KOPT-K1 (cell line): Measurements from ENCODE around the gene VTI1B.

Experiments
- H3K27ac ChIP-seq: fragments of 200-600 bp; sonication (generic); 2 replicates; pipeline ENCODE4 v1.5.1; 2016; ENCODE audit warnings: antibody characterized with exemption, mild to moderate bottlenecking, low read depth, low read length; ENCODE audit not compliant: poor library complexity, severe bottlenecking
- H3K36me3 ChIP-seq: fragments of 200-600 bp; sonication (generic); 2 replicates; pipeline ENCODE4 v1.5.1; 2017; ENCODE audit warnings: antibody characterized with exemption, mild to moderate bottlenecking, low read length, moderate library complexity; ENCODE audit not compliant: insufficient read depth
- H3K9me3 ChIP-seq: fragments of 200-600 bp; sonication (generic); 2 replicates; pipeline ENCODE4 v1.5.1; 2017; ENCODE audit warnings: antibody characterized with exemption, low read length, mild to moderate bottlenecking; ENCODE audit not compliant: insufficient read depth, poor library complexity, severe bottlenecking

The VTI1B gene

DNA sequence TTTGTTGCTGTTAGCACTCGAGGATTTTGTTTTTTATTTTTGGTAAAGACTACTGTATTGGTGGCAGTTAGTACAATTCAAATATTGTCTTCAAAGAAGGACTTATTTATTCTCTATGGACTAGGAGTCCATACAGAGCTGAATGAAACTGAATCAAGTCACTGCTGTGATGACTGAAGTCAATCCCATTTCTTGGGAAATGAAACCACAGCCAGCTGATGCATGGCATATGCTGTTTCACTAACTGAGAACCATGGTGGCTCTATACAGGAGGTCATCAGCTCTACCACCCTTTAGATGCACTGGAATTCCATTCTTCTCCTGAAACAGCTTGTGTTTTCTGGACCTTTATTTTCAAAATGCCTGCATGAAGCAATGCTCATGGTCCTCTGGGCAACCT, 22.2 kb downstream of the VTI1B start:
- H3K27ac ChIP-seq: no peak overlapping the region
- H3K36me3 ChIP-seq: peaks cover 96% of the 10 kb centered on the region
- no peaks in the 10 kb centered on the region for H3K9me3 ChIP-seq

DNA sequence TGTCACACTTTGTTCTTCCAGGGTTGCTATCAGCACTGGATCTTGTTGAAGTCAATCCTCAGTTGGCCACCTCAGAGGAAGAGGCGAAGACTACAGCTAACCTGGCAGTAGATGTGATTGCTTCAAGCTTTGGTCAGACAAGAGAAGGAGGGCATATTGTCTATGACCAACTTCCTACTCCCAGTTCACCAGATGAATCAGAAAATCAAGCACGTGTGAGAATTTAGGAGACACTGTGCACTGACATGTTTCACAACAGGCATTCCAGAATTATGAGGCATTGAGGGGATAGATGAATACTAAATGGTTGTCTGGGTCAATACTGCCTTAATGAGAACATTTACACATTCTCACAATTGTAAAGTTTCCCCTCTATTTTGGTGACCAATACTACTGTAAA, 23.7 kb downstream of the VTI1B start:
- Histone ChIP-seq H3K36me3 (peaks cover 95% of the 10 kb centered on the region), H3K9me3 (no peaks in the 10 kb centered on the region), H3K27ac (no peak overlapping the region)

GRCh38 chr14:67650151-67650550, 24.3 kb downstream of the VTI1B start:
- no peaks in the 10 kb centered on the region for H3K9me3 ChIP-seq
- peaks cover 95% of the 10 kb centered on the region for H3K36me3 ChIP-seq
- no peak overlapping the region for H3K27ac ChIP-seq

DNA sequence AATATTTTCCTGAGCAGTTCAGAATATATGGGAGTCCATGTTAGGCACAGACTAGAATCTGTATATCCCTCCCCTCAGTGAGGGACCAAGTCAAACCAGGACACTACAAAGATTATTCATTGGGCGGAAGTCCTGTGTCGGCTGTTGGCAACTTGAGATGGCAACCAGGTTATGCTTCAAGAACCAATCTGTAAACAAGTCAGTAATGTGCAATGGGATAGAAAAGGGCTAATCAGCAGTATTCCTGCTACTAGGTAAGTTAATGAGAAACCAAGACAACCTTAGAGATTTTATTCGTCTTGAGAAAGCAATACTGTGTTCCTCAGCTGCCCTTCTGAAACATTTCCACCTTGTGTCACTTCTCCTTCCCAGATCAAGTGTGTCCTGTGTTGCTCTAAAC, 28.3 kb downstream of the VTI1B start:
- Histone ChIP-seq H3K9me3 (no peaks in the 10 kb centered on the region), H3K27ac (no peak overlapping the region), H3K36me3 (peaks cover 55% of the 10 kb centered on the region)

- Histone ChIP-seq H3K27ac (no peak overlapping the region), H3K9me3 (no peaks in the 10 kb centered on the region), H3K36me3 (peaks cover 48% of the 10 kb centered on the region)
These were observed 29.0 kb downstream of the VTI1B start for GRCh38 chr14:67645414-67645813.

GRCh38 chr14:67644428-67644827, 30.0 kb downstream of the VTI1B start:
- H3K27ac ChIP-seq: no peak overlapping the region
- peaks cover 38% of the 10 kb centered on the region for H3K36me3 ChIP-seq
- H3K9me3 ChIP-seq: no peaks in the 10 kb centered on the region

DNA sequence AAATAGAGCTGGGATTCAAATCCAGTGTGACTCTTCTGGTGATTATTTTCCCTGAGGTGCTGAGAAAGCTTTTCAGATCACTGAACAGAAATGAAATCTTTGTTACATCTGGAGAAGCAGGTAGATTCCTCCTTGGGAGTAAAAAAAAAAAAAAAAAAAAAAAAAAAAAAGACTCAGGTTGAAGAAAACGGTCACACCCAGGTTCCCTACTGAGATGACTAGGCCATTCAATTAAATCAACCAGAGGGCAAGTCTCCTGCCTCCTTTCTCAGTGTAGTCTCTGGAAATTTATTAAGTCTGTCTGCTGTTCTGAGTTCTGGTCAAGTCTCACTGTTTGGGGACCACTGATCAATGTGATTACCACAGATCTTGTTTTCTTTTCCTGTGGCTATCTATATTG, 30.7 kb downstream of the VTI1B start:
- H3K36me3 ChIP-seq: peaks cover 31% of the 10 kb centered on the region
- no peak overlapping the region for H3K27ac ChIP-seq
- no peaks in the 10 kb centered on the region for H3K9me3 ChIP-seq

- Histone ChIP-seq H3K27ac (no peak overlapping the region), H3K9me3 (no peaks in the 10 kb centered on the region), H3K36me3 (peaks cover 20% of the 10 kb centered on the region)
These were observed 32.3 kb downstream of the VTI1B start for GRCh38 chr14:67641902-67642749.

- peaks cover 13% of the 10 kb centered on the region for H3K36me3 ChIP-seq
- no peaks in the 10 kb centered on the region for H3K9me3 ChIP-seq
- no peak overlapping the region for H3K27ac ChIP-seq
These were observed 33.0 kb downstream of the VTI1B start for GRCh38 chr14:67641480-67641879.

DNA sequence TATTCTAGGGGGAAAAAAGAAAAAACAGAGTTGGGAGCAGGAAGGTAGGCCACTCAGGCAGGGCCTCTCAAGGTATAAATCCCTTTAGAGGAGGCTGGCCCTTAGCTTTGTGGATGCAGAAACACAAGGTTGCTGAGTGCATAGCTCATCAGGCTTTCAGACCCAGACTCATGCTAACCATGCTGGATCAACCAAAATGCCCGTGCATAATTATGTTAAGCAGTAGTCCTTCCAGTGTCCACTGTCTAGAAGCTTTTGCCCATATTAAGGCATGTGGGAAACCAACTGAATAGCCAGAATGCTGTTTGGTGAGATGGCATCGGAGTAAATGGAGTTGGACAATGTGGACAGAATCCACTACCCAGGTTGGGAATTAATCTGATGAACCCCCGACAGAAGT, 35.8 kb downstream of the VTI1B start:
- H3K9me3 ChIP-seq: no peaks in the 10 kb centered on the region
- H3K36me3 ChIP-seq: no peaks in the 10 kb centered on the region
- no peak overlapping the region for H3K27ac ChIP-seq

GRCh38 chr14:67636361-67636919, 38.0 kb downstream of the VTI1B start:
- Histone ChIP-seq H3K27ac (no peak overlapping the region), H3K9me3 (no peaks in the 10 kb centered on the region), H3K36me3 (no peaks in the 10 kb centered on the region)

DNA sequence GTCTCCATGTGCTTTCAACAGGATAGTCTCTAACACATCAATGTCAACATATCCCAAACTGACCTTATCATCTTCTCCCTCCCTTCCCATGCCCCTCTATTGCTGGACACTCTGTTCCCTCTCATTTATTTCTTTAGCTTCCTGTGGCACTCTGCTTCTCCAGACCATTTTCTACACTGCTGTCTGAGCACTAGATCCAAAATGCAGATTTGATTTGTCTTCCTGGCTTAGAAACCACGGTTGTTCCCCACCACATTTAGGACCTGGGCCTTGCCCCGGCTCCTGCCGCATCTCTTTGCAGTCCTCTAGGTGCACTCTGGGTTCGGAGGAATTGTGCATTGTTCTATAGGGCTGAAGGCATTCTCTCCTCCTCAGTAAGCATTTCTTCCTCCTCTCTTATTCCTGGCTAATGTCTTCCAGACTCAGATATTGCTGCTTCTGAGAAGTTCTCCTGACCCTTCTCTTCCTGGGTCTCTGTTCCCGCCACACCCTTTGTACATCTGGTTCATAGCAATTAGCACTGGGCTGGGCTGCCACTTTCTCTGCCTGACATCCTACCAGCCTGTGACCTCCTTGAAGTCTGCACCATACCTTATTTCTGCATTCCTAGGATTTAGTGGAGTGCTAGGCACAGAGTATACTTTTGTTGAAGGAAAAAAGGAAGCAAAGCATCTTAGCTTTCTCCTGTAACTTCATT, 40.8 kb downstream of the VTI1B start:
- Histone ChIP-seq H3K36me3 (no peaks in the 10 kb centered on the region), H3K9me3 (no peaks in the 10 kb centered on the region), H3K27ac (no peak overlapping the region)

DNA sequence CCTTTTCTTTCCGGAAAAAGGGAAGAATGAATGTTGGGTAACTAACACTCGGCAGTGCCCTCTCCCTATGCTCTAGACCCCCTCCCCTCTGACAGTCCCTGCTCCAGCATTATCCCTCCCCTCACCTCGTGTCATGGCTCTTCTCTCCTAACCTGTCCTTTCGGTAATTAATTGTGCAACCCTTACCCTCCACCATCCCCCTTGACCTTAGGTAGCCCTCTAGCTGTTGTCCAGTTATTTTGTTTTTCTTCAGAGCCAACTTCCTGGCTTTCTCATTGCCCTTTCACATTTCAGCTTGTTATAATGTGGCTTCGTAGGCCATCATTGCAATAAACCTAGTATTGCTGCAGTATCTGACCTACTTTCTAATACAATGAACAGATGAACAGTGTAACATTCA, 43.5 kb downstream of the VTI1B start:
- Histone ChIP-seq H3K9me3 (no peaks in the 10 kb centered on the region), H3K36me3 (no peaks in the 10 kb centered on the region), H3K27ac (no peak overlapping the region)

- H3K27ac ChIP-seq: no peak overlapping the region
- no peaks in the 10 kb centered on the region for H3K9me3 ChIP-seq
- H3K36me3 ChIP-seq: no peaks in the 10 kb centered on the region
These were observed 44.2 kb downstream of the VTI1B start for GRCh38 chr14:67630186-67630585.

GRCh38 chr14:67627519-67627918, 46.9 kb downstream of the VTI1B start:
- no peaks in the 10 kb centered on the region for H3K36me3 ChIP-seq
- no peaks in the 10 kb centered on the region for H3K9me3 ChIP-seq
- H3K27ac ChIP-seq: no peak overlapping the region
